Activated CD8-positive, alpha-beta memory T cell treated with anti-CD3 and anti-CD28 coated beads, Interleukin-2, amount 10 ng/mL, durations not matched to agents 7 days and 5 days (primary cell): Measurements from ENCODE around the gene GGT7. TPM values are rescaled to one million over a fixed set of nuclear protein-coding genes. Genes with fewer than 3 reads are reported as not detected.
"Not testable (repeated sequence)": the region's sequence is repeated elsewhere in the genome, so short reads cannot be mapped to it uniquely, and the experiment has no call there.

Source experiments
- ATAC-seq: fragments of 150-1000 bp; cut with Tn5 transposase; one replicate; pipeline ENCODE4 v1.10.0; 2021; ENCODE audit warnings: moderate library complexity
- CTCF ChIA-PET: fragments of 350-600 bp; sonication (Branson Sonifier 250); formaldehyde crosslinking; loops from one replicate; lab custom pipeline; 2021; ENCODE audit warnings: antibody characterized with exemption; lab: Charles Lee
- DNase-seq: peaks from one replicate; pipeline ENCODE4 v3.0.0-alpha.2; 2020
- H3K27ac Mint-ChIP-seq: one replicate; pipeline ENCODE4 v1.8.0; 2021; ENCODE audit warnings: mild to moderate bottlenecking, mixed read lengths
- H3K27me3 Mint-ChIP-seq: one replicate; pipeline ENCODE4 v1.8.0; 2021; ENCODE audit warnings: mixed read lengths
- H3K36me3 Mint-ChIP-seq: one replicate; pipeline ENCODE4 v1.8.0; 2021; ENCODE audit warnings: mild to moderate bottlenecking, mixed read lengths
- H3K4me1 Mint-ChIP-seq: one replicate; pipeline ENCODE4 v1.8.0; 2021; ENCODE audit warnings: mixed read lengths
- H3K4me3 Mint-ChIP-seq: one replicate; pipeline ENCODE4 v1.8.0; 2021; ENCODE audit warnings: mild to moderate bottlenecking, moderate library complexity, mixed read lengths
- H3K9me3 Mint-ChIP-seq: one replicate; pipeline ENCODE4 v1.8.0; 2022; ENCODE audit warnings: low read depth, mixed read lengths
- total RNA-seq, 2 experiments: library from RNA; stranded (reverse); gene quantifications; one replicate each; pipeline ENCODE4 v1.2.3, GENCODE V29; 2021

The GGT7 gene
- total RNA-seq, 2 experiments from 2014 or later = 3.5 to 4.6 TPM

- Mint-ChIP-seq H3K4me3 (no peak overlapping the region), H3K27ac (no peak overlapping the region), H3K9me3 (no peaks in the 10 kb centered on the region), H3K36me3 (peaks cover 7% of the 10 kb centered on the region), H3K27me3 (no peaks in the 10 kb centered on the region), H3K4me1 (peaks cover 30% of the 10 kb centered on the region)
- no peak for ATAC-seq
- DNase-seq = no peak
- CTCF ChIA-PET = interaction anchor here (2.2 kb wide), 1 partner anchor 57 kb away, joined by 4 read pairs; no protein-coding TSS in a partner anchor
These were observed 22.1 kb upstream of the GGT7 start for GRCh38 chr20:34894723-34895122.

GRCh38 chr20:34892671-34893070 lies 20.0 kb upstream of the GGT7 start:
- Mint-ChIP-seq H3K27ac (no peak overlapping the region), H3K9me3 (peaks cover 3% of the 10 kb centered on the region), H3K4me1 (peaks cover 35% of the 10 kb centered on the region), H3K36me3 (peaks cover 13% of the 10 kb centered on the region), H3K4me3 (no peak overlapping the region), H3K27me3 (no peaks in the 10 kb centered on the region)
- ATAC-seq (no peak), DNase-seq (no peak)
- CTCF ChIA-PET = interaction anchor here (0.7 to 2.0 kb wide), 3 partner anchors 13 to 39 kb away, joined by 3 to 5 read pairs (median 4); no protein-coding TSS in a partner anchor

- H3K36me3 Mint-ChIP-seq = peaks cover 14% of the 10 kb centered on the region
- peaks cover 35% of the 10 kb centered on the region for H3K4me1 Mint-ChIP-seq
- peak overlapping the region; percentile 10 for H3K4me3 Mint-ChIP-seq
These were observed 18.8 kb upstream of the GGT7 start for GRCh38 chr20:34891166-34892062.

GRCh38 chr20:34888468-34888867 lies 15.8 kb upstream of the GGT7 start:
- H3K9me3 Mint-ChIP-seq = peaks cover 3% of the 10 kb centered on the region
- H3K4me3 Mint-ChIP-seq = no peak overlapping the region
- DNase-seq (no peak), ATAC-seq (no peak)
- CTCF ChIA-PET = interaction anchor here (0.6 to 3.1 kb wide), 5 partner anchors 9 to 1363 kb away, joined by 3 to 22 read pairs (median 3); partner anchors contain the start of genes ACSS2, GGT7, GSS and MYH7B
- peaks cover 35% of the 10 kb centered on the region for H3K4me1 Mint-ChIP-seq
- H3K27ac Mint-ChIP-seq = no peak overlapping the region
- H3K27me3 Mint-ChIP-seq = no peaks in the 10 kb centered on the region
- peaks cover 20% of the 10 kb centered on the region for H3K36me3 Mint-ChIP-seq

More at GRCh38 chr20:34891166-34892062, 18.8 kb upstream of the GGT7 start:
- CTCF ChIA-PET = interaction anchor here (1.2 to 2.0 kb wide), 3 partner anchors 12 to 19 kb away, joined by 3 to 5 read pairs (median 4); partner anchors contain the start of gene GGT7
- DNase-seq (peak; percentile 45), ATAC-seq (peak; percentile 82)
- H3K27me3 Mint-ChIP-seq = no peaks in the 10 kb centered on the region
- peaks cover 3% of the 10 kb centered on the region for H3K9me3 Mint-ChIP-seq
- H3K27ac Mint-ChIP-seq = peak overlapping the region; percentile 78

- DNase-seq (no peak), ATAC-seq (no peak)
- CTCF ChIA-PET = interaction anchor here (0.8 to 3.1 kb wide), 3 partner anchors 13 to 56 kb away, joined by 3 to 22 read pairs (median 3); partner anchors contain the start of genes ACSS2 and GGT7
- no peak overlapping the region for H3K27ac Mint-ChIP-seq
- no peaks in the 10 kb centered on the region for H3K27me3 Mint-ChIP-seq
- no peak overlapping the region for H3K4me3 Mint-ChIP-seq
- peaks cover 36% of the 10 kb centered on the region for H3K4me1 Mint-ChIP-seq
- H3K36me3 Mint-ChIP-seq = peaks cover 27% of the 10 kb centered on the region
- H3K9me3 Mint-ChIP-seq = peaks cover 3% of the 10 kb centered on the region
These were observed 14.4 kb upstream of the GGT7 start for GRCh38 chr20:34887023-34887422.

GRCh38 chr20:34886122-34886521 lies 13.5 kb upstream of the GGT7 start:
- no peaks in the 10 kb centered on the region for H3K27me3 Mint-ChIP-seq
- H3K9me3 Mint-ChIP-seq = peaks cover 3% of the 10 kb centered on the region
- no peak for ATAC-seq
- no peak for DNase-seq
- H3K27ac Mint-ChIP-seq = no peak overlapping the region
- CTCF ChIA-PET = interaction anchor here (0.7 to 3.1 kb wide), 2 partner anchors 12 to 77 kb away, joined by 3 to 22 read pairs; partner anchors contain the start of genes ACSS2 and GGT7
- H3K4me1 Mint-ChIP-seq = peaks cover 27% of the 10 kb centered on the region
- H3K4me3 Mint-ChIP-seq = no peak overlapping the region
- peaks cover 28% of the 10 kb centered on the region for H3K36me3 Mint-ChIP-seq

- ATAC-seq (no peak), DNase-seq (no peak)
- no peaks in the 10 kb centered on the region for H3K27me3 Mint-ChIP-seq
- no peak overlapping the region for H3K27ac Mint-ChIP-seq
- peaks cover 23% of the 10 kb centered on the region for H3K36me3 Mint-ChIP-seq
- CTCF ChIA-PET = interaction anchor here (0.6 to 1.6 kb wide), 5 partner anchors 10 to 72 kb away, joined by 3 to 6 read pairs (median 3); partner anchors contain the start of gene GGT7
- H3K4me1 Mint-ChIP-seq = peaks cover 15% of the 10 kb centered on the region
- peaks cover 3% of the 10 kb centered on the region for H3K9me3 Mint-ChIP-seq
- no peak overlapping the region for H3K4me3 Mint-ChIP-seq
These were observed 11.6 kb upstream of the GGT7 start for GRCh38 chr20:34884260-34884659.

GRCh38 chr20:34883809-34884208 lies 11.2 kb upstream of the GGT7 start:
- no peak overlapping the region for H3K4me3 Mint-ChIP-seq
- peaks cover 23% of the 10 kb centered on the region for H3K36me3 Mint-ChIP-seq
- peaks cover 3% of the 10 kb centered on the region for H3K9me3 Mint-ChIP-seq
- DNase-seq (no peak), ATAC-seq (no peak)
- CTCF ChIA-PET = interaction anchor here (0.8 to 1.6 kb wide), 5 partner anchors 10 to 72 kb away, joined by 3 to 6 read pairs (median 3); partner anchors contain the start of gene GGT7
- peaks cover 17% of the 10 kb centered on the region for H3K4me1 Mint-ChIP-seq
- H3K27me3 Mint-ChIP-seq = no peaks in the 10 kb centered on the region
- H3K27ac Mint-ChIP-seq = no peak overlapping the region

- no peak overlapping the region for H3K4me3 Mint-ChIP-seq
- no peaks in the 10 kb centered on the region for H3K9me3 Mint-ChIP-seq
- no peak for ATAC-seq
- CTCF ChIA-PET = interaction anchor here (0.6 to 1.6 kb wide), 6 partner anchors 9 to 149 kb away, joined by 3 to 6 read pairs (median 3); partner anchors contain the start of gene GGT7
- DNase-seq = no peak
- no peak overlapping the region for H3K27ac Mint-ChIP-seq
- peaks cover 18% of the 10 kb centered on the region for H3K4me1 Mint-ChIP-seq
- peaks cover 21% of the 10 kb centered on the region for H3K36me3 Mint-ChIP-seq
- H3K27me3 Mint-ChIP-seq = no peaks in the 10 kb centered on the region
These were observed 10.5 kb upstream of the GGT7 start for GRCh38 chr20:34883087-34883688.

GRCh38 chr20:34881689-34882088 lies 9.0 kb upstream of the GGT7 start:
- no peak overlapping the region for H3K27ac Mint-ChIP-seq
- no peaks in the 10 kb centered on the region for H3K9me3 Mint-ChIP-seq
- H3K36me3 Mint-ChIP-seq = peaks cover 21% of the 10 kb centered on the region
- no peaks in the 10 kb centered on the region for H3K27me3 Mint-ChIP-seq
- peaks cover 28% of the 10 kb centered on the region for H3K4me1 Mint-ChIP-seq
- no peak overlapping the region for H3K4me3 Mint-ChIP-seq
- ATAC-seq (no peak), DNase-seq (no peak)
- CTCF ChIA-PET = interaction anchor here (1.2 kb wide), 1 partner anchor 9 kb away, joined by 3 read pairs; the partner anchor contains the start of gene GGT7

- CTCF ChIA-PET = interaction anchor here (1.0 to 1.2 kb wide), 2 partner anchors 13 to 266 kb away, joined by 4 read pairs; partner anchors contain the start of gene EDEM2
These were observed 8.3 kb upstream of the GGT7 start for GRCh38 chr20:34880971-34881370.

GRCh38 chr20:34880215-34880850 lies 7.7 kb upstream of the GGT7 start:
- no peak for DNase-seq
- H3K36me3 Mint-ChIP-seq = peaks cover 19% of the 10 kb centered on the region
- no peak for ATAC-seq
- no peaks in the 10 kb centered on the region for H3K27me3 Mint-ChIP-seq
- no peaks in the 10 kb centered on the region for H3K9me3 Mint-ChIP-seq
- CTCF ChIA-PET = interaction anchor here (0.8 to 1.2 kb wide), 3 partner anchors 8 to 266 kb away, joined by 3 to 4 read pairs (median 4); partner anchors contain the start of gene EDEM2
- no peak overlapping the region for H3K4me3 Mint-ChIP-seq
- H3K27ac Mint-ChIP-seq = no peak overlapping the region
- H3K4me1 Mint-ChIP-seq = peaks cover 37% of the 10 kb centered on the region

More at GRCh38 chr20:34880971-34881370, 8.3 kb upstream of the GGT7 start:
- DNase-seq, H3K27me3 Mint-ChIP-seq, H3K4me3 Mint-ChIP-seq, ATAC-seq, H3K9me3 Mint-ChIP-seq, H3K27ac Mint-ChIP-seq: not testable (repeated sequence)
- Mint-ChIP-seq H3K4me1 (peaks cover 31% of the 10 kb centered on the region), H3K36me3 (peaks cover 19% of the 10 kb centered on the region)
